ENCODE results near the gene EPN1. TPM values are rescaled to one million over a fixed set of nuclear protein-coding genes. Genes with fewer than 3 reads are reported as not detected.

The EPN1 gene
- total and polyA plus RNA-seq, 7 donors = 22.8 to 162 (median 54.3) TPM

GRCh38 chr19:55704494-55705245, 29.6 kb downstream of the EPN1 start:
- intact Hi-C loops (cut with DNase I) = no loop called here
- H3K9me3 ChIP-seq = no peaks in the 10 kb centered on the region
- H3K27ac ChIP-seq = no peak overlapping the region
- WGBS, 2 donors = 92 to 93% methylated on average over 15 of the region's 15 CpGs
- no peak overlapping the region for H3K4me3 ChIP-seq
- TF ChIP-seq CTCF (IDR thresholded peaks at IDR 0.05) = no peak
- TF ChIP-seq POLR2A (IDR thresholded peaks at IDR 0.05) = no peak
- TF ChIP-seq POLR2AphosphoS5 (IDR thresholded peaks at IDR 0.05) = no peak
- no peak for TF ChIP-seq EP300 (IDR thresholded peaks at IDR 0.05)
- H3K27me3 ChIP-seq = no peaks in the 10 kb centered on the region
- peaks cover 0 to 3% (median 0%) of the 10 kb centered on the region in 4 donors for H3K4me1 ChIP-seq
- no peak for DNase-seq
- peaks cover 0 to 12% (median 4%) of the 10 kb centered on the region in 4 donors for H3K36me3 ChIP-seq

DNA sequence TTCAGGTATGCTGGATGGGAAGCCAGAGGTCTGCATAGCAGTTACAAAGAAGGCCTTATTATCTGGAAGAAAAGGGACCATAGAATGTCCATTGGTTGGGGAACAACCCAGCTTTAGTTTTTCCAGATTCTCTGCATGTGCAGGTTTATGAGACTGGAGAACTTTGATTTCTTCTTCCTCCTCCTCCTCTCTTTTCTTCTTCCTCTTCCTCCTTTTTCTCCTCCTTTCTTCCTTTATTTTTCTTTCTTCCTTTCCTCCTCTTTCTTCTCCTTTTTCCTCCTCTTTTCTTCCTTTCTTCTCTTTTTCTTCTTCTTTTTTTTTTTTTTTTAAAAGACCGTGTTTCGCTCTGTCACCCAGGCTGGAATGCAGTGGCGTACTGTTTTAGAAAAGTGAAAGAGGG, 30.9 kb downstream of the EPN1 start:
- DNase-seq = no peak
- no peak overlapping the region for H3K4me3 ChIP-seq
- intact Hi-C loops (cut with DNase I) = no loop called here
- no peaks in the 10 kb centered on the region for H3K9me3 ChIP-seq
- H3K27ac ChIP-seq = no peak overlapping the region
- TF ChIP-seq EP300 (IDR thresholded peaks at IDR 0.05) = no peak
- TF ChIP-seq POLR2AphosphoS5 (IDR thresholded peaks at IDR 0.05) = no peak
- TF ChIP-seq CTCF (IDR thresholded peaks at IDR 0.05) = no peak
- no peak for TF ChIP-seq POLR2A (IDR thresholded peaks at IDR 0.05)
- H3K36me3 ChIP-seq = peaks cover 0 to 6% (median 0%) of the 10 kb centered on the region in 4 donors
- 91 to 92% methylated on average over 3 of the region's 3 CpGs for WGBS, 2 donors
- no peaks in the 10 kb centered on the region for H3K27me3 ChIP-seq
- peaks cover 0 to 3% (median 0%) of the 10 kb centered on the region in 4 donors for H3K4me1 ChIP-seq

DNA sequence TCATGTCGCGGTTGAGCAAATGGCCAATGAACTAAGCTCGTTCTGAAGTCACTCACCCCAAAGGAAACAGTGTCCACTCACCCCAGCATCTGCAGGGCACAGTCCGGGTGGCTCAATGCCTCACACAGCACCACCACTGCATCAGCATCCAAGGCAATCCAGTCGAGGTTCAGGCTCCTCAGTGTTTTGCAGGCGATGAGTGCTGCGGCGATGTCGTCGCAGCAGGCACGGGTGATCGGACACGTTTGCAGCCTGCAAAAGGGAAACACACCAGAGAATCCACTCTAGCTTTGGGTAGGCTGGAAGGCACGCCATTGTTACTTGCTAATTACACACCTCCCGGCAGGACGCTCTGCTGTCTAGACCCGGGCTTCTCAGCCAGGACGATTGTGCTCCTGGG, 36.7 kb downstream of the EPN1 start:
- Histone ChIP-seq H3K36me3 (no peaks in the 10 kb centered on the region), H3K27me3 (peaks cover 0 to 9% (median 0%) of the 10 kb centered on the region in 3 donors), H3K4me3 (no peak overlapping the region), H3K9me3 (no peaks in the 10 kb centered on the region), H3K4me1 (no peaks in the 10 kb centered on the region), H3K27ac (no peak overlapping the region)
- intact Hi-C loops (cut with DNase I) = no loop called here
- 72 to 80% methylated on average over 18 of the region's 18 CpGs for WGBS, 2 donors
- DNase-seq = no peak
- TF ChIP-seq POLR2A (IDR thresholded peaks at IDR 0.05) (no peak), POLR2AphosphoS5 (IDR thresholded peaks at IDR 0.05) (no peak), EP300 (IDR thresholded peaks at IDR 0.05) (no peak), CTCF (IDR thresholded peaks at IDR 0.05) (no peak)

GRCh38 chr19:55712804-55713631, 38.0 kb downstream of the EPN1 start:
- Histone ChIP-seq H3K9me3 (no peaks in the 10 kb centered on the region), H3K36me3 (no peaks in the 10 kb centered on the region), H3K4me1 (no peaks in the 10 kb centered on the region), H3K27ac (no peak overlapping the region), H3K4me3 (no peak overlapping the region), H3K27me3 (peaks cover 0 to 17% (median 0%) of the 10 kb centered on the region in 3 donors)
- intact Hi-C loops (cut with DNase I) = no loop called here
- 37 to 76% methylated on average over 2 of the region's 3 CpGs for WGBS, 2 donors
- no peak for DNase-seq
- TF ChIP-seq EP300 (IDR thresholded peaks at IDR 0.05) = no peak
- TF ChIP-seq POLR2A (IDR thresholded peaks at IDR 0.05) = no peak
- TF ChIP-seq CTCF (IDR thresholded peaks at IDR 0.05) = no peak
- TF ChIP-seq POLR2AphosphoS5 (IDR thresholded peaks at IDR 0.05) = no peak
